ENCODE results near the gene LCN1.

DNA sequence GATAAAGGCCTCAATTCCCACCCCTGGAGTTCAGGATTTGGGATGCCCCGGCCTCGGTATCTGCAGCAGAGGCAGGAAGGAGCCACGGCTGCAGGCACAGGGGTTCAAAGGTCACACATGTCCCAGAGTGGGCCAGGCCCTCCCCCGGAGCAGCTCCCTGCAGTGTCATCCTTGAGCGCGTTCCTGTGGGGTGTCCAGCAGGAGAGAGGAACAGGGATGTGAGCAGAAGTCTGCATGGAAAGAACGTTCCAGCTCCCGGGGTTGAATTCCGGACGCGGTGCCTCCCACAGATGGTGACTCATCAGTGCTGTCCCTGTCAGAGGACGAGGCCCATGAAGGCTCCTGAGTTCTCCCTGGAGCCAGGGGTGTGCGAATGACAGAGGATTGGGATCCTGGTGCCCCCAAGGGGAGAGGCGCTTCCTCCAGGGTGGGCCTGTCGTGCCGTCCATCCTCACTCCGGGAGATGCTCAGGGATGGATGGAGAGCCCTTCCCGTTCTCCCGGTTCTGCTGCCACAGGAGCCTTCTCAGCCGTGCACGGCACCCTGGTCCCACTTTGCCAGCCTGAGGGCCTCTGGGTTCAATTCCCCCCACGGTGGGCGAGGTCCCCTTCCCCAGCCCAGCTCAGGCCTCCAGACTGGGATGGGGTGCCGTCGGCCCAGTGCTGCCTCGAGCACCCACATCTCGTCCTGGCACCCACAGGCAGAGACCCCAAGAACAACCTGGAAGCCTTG is 3.1 kb downstream of the LCN1 start:
- TF ChIP-seq, protein P1, sequence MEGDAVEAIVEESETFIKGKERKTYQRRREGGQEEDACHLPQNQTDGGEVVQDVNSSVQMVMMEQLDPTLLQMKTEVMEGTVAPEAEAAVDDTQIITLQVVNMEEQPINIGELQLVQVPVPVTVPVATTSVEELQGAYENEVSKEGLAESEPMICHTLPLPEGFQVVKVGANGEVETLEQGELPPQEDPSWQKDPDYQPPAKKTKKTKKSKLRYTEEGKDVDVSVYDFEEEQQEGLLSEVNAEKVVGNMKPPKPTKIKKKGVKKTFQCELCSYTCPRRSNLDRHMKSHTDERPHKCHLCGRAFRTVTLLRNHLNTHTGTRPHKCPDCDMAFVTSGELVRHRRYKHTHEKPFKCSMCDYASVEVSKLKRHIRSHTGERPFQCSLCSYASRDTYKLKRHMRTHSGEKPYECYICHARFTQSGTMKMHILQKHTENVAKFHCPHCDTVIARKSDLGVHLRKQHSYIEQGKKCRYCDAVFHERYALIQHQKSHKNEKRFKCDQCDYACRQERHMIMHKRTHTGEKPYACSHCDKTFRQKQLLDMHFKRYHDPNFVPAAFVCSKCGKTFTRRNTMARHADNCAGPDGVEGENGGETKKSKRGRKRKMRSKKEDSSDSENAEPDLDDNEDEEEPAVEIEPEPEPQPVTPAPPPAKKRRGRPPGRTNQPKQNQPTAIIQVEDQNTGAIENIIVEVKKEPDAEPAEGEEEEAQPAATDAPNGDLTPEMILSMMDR (IDR thresholded peaks at IDR 0.05; ENCODE audit: insufficient read depth, low read length): no peak
- TF ChIP-seq POLR2AphosphoS5 (IDR thresholded peaks at IDR 0.05; ENCODE audit: low read depth): no peak
- TF ChIP-seq, protein P2, sequence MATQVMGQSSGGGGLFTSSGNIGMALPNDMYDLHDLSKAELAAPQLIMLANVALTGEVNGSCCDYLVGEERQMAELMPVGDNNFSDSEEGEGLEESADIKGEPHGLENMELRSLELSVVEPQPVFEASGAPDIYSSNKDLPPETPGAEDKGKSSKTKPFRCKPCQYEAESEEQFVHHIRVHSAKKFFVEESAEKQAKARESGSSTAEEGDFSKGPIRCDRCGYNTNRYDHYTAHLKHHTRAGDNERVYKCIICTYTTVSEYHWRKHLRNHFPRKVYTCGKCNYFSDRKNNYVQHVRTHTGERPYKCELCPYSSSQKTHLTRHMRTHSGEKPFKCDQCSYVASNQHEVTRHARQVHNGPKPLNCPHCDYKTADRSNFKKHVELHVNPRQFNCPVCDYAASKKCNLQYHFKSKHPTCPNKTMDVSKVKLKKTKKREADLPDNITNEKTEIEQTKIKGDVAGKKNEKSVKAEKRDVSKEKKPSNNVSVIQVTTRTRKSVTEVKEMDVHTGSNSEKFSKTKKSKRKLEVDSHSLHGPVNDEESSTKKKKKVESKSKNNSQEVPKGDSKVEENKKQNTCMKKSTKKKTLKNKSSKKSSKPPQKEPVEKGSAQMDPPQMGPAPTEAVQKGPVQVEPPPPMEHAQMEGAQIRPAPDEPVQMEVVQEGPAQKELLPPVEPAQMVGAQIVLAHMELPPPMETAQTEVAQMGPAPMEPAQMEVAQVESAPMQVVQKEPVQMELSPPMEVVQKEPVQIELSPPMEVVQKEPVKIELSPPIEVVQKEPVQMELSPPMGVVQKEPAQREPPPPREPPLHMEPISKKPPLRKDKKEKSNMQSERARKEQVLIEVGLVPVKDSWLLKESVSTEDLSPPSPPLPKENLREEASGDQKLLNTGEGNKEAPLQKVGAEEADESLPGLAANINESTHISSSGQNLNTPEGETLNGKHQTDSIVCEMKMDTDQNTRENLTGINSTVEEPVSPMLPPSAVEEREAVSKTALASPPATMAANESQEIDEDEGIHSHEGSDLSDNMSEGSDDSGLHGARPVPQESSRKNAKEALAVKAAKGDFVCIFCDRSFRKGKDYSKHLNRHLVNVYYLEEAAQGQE (IDR thresholded peaks at IDR 0.05; ENCODE audit: insufficient replicate concordance, low read depth): no peak
- no peak for TF ChIP-seq GABPA (IDR thresholded peaks at IDR 0.05; ENCODE audit: low read depth)

Measured in HL-60 (cell line).